Vagina (tissue), 2 donors: Measurements from ENCODE around the gene MAD1L1. TPM values are rescaled to one million over a fixed set of nuclear protein-coding genes. Genes with fewer than 3 reads are reported as not detected.

Experiments used
- DNase-seq, 2 donors: peaks; one replicate each; pipeline ENCODE4 v3.0.0-alpha.2; 2017; ENCODE audit errors: extremely low spot score in 2 of 2
- H3K27ac ChIP-seq: fragments of 200-600 bp; sonication (generic); one replicate; pipeline ENCODE4 v1.5.1; 2019
- H3K27me3 ChIP-seq: fragments of 200-600 bp; sonication (generic); one replicate; pipeline ENCODE4 v1.5.1; 2019
- H3K36me3 ChIP-seq, 2 donors: fragments of 200-600 bp; sonication (generic); one replicate each; pipeline ENCODE4 v1.5.1; 2017 to 2019
- H3K4me1 ChIP-seq: fragments of 200-600 bp; sonication (generic); one replicate; pipeline ENCODE4 v1.5.1; 2019
- H3K4me3 ChIP-seq, 2 donors: fragments of 200-600 bp; sonication (generic); 1 replicate in 1 of 2; 2 replicates in 1 of 2; pipeline ENCODE4 v1.5.1; 2016 to 2019
- H3K9me3 ChIP-seq: fragments of 200-600 bp; sonication (generic); one replicate; pipeline ENCODE4 v1.5.1; 2019
- POLR2A ChIP-seq, 2 donors: fragments of 450-650 bp; IDR thresholded peaks; one replicate each; pipeline ENCODE4 v1.6.1; 2017; ENCODE audit warnings: antibody characterized with exemption in 2 of 2, mild to moderate bottlenecking in 2 of 2, moderate library complexity in 2 of 2
- POLR2AphosphoS5 ChIP-seq, 2 donors: sonication (generic); formaldehyde crosslinking; IDR thresholded peaks; one replicate each; pipeline ENCODE4 v1.9.0; 2017; ENCODE audit warnings: antibody characterized with exemption in 2 of 2, mild to moderate bottlenecking in 2 of 2, low read depth in 1 of 2; ENCODE audit not compliant: insufficient read depth in 1 of 2
- intact Hi-C: fragments of 100-400 bp; cut with DNase I; formaldehyde crosslinking; loops from one replicate; pipeline ENCODE4 v1.15.1; 2023
- total RNA-seq: library from RNA; depleted of rRNA; stranded (reverse); fragments of >200 nt; gene quantifications from one replicate; pipeline ENCODE4 v1.2.3, GENCODE V29; 2016
- TF ChIP-seq, protein P1 (sequence below), 3 experiments: fragments of 450-650 bp in 2 of 3; fragments of 200-600 bp in 1 of 3; sonication (generic) in 1 of 3; IDR thresholded peaks; one replicate each; pipeline ENCODE4 v1.5.1; 2017 to 2019; ENCODE audit warnings: antibody characterized with exemption in 3 of 3, mild to moderate bottlenecking in 2 of 3, moderate library complexity in 2 of 3

MAD1L1 gene
- total RNA-seq, 1 donor from 2014 or later = 62.4 TPM

DNA sequence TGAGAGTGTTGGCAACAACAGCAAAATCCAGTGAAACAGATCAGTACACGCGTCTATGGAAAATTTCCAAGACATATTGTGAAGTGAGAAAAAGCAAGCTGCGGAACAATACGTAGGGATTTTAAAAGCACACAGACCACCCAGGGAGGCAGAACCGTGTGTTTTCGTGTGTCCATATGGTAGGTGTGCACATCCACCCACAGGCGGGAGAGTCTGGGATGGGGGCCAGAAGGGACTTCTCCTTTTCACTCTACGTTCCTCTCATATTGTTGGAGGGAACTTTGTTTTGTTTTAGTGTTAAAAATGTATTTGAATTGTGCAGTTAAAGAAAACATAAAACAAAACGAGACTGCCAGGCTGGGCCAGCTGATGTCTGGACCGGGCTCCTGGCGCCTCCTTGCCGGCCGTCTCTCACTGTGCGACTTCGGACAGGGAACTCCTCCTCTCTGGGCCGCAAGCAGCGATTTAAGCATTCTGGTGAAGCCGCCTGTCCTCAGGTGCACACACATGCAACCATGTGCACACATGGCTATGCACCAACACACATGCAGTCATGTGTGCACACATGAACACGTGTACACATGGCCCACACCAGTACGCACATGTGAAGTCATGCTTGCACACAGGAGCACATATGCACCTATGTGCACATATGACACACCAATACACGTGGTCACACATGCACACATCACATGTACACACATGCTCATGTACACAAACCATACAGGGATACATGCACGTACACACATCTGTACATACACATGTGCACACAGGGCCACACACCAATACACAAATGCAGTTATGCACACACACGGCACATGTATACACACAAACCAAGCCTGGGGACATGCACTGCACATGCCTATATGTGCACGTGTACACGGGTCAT lies 421.5 kb downstream of the MAD1L1 start:
- Histone ChIP-seq H3K36me3 (peaks cover 0 to 9% of the 10 kb centered on the region in 2 donors), H3K4me1 (peaks cover 29% of the 10 kb centered on the region), H3K27me3 (no peaks in the 10 kb centered on the region), H3K27ac (no peak overlapping the region), H3K4me3 (peak overlapping the region; percentile 12 to 15), H3K9me3 (no peaks in the 10 kb centered on the region)
- TF ChIP-seq POLR2A (IDR thresholded peaks at IDR 0.05) = no peak
- TF ChIP-seq, protein P1, sequence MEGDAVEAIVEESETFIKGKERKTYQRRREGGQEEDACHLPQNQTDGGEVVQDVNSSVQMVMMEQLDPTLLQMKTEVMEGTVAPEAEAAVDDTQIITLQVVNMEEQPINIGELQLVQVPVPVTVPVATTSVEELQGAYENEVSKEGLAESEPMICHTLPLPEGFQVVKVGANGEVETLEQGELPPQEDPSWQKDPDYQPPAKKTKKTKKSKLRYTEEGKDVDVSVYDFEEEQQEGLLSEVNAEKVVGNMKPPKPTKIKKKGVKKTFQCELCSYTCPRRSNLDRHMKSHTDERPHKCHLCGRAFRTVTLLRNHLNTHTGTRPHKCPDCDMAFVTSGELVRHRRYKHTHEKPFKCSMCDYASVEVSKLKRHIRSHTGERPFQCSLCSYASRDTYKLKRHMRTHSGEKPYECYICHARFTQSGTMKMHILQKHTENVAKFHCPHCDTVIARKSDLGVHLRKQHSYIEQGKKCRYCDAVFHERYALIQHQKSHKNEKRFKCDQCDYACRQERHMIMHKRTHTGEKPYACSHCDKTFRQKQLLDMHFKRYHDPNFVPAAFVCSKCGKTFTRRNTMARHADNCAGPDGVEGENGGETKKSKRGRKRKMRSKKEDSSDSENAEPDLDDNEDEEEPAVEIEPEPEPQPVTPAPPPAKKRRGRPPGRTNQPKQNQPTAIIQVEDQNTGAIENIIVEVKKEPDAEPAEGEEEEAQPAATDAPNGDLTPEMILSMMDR (IDR thresholded peaks at IDR 0.05) = no peak
- TF ChIP-seq POLR2AphosphoS5 (IDR thresholded peaks at IDR 0.05; ENCODE audit: insufficient read depth in 1 of 2, low read depth in 1 of 2) = no peak
- DNase-seq = no peak
- intact Hi-C loops = no loop called here

DNA sequence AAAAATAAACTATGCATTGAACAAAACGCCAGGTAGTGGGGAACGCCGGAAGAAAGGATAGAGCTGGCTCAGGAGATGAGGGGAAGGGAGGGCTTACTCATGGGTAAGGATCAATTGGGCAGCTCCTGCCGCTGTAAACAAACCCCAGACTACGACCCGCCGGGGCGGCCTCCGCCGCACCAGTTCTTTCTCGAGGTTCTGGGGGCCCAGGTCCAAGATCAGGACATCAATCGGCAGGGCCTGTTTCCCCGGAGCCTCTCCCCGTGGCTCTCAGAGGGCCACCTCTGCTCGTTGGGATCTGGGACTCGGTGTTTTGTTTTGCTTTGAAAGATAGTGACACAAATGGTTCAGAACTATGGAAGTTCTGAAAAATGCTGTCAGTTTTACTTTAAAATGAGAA lies 422.2 kb downstream of the MAD1L1 start:
- no peak overlapping the region for H3K27ac ChIP-seq
- DNase-seq = no peak
- H3K4me1 ChIP-seq = peaks cover 29% of the 10 kb centered on the region
- intact Hi-C loops = no loop called here
- H3K27me3 ChIP-seq = no peaks in the 10 kb centered on the region
- peak overlapping the region; percentile 12 to 15 for H3K4me3 ChIP-seq
- H3K9me3 ChIP-seq = no peaks in the 10 kb centered on the region
- TF ChIP-seq, protein P1 (IDR thresholded peaks at IDR 0.05) = no peak
- TF ChIP-seq POLR2A (IDR thresholded peaks at IDR 0.05) (no peak), POLR2AphosphoS5 (IDR thresholded peaks at IDR 0.05; ENCODE audit: insufficient read depth in 1 of 2, low read depth in 1 of 2) (no peak)
- peaks cover 0 to 5% of the 10 kb centered on the region in 2 donors for H3K36me3 ChIP-seq

DNA sequence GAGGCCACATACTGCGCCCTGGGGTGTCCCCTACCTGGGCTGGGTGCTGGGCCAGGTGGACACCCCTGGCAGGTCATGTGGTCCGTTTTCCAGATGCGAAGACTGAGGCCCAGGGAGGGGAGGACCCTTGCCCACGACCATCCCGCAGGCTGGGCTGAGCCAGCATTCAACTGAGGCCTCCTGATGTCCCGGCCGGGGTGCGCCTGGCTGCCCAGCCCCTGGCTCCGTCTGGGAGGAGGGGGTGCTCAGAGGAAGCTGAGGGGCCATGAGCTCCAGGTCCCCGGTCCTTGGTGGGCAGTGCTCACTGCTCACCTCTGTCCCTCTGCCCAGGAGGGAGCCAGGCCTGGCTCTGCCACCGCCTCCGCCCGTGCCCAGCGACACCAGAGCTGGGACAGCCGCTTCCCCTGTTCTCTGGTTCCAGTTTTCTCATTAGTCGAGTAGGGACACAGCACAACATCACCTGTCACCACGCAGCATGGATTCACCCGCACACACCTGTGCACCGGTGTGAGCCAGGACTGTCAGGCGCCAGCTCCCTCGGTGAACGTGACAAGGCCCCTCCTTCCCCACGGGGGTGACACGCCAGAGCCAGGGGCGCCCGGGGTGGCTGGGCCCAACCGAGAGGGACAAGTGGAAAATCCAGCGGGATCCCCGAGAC lies 423.0 kb downstream of the MAD1L1 start:
- no peak for DNase-seq
- H3K4me1 ChIP-seq = peaks cover 29% of the 10 kb centered on the region
- no peaks in the 10 kb centered on the region for H3K36me3 ChIP-seq
- no peak overlapping the region for H3K27ac ChIP-seq
- no peaks in the 10 kb centered on the region for H3K9me3 ChIP-seq
- H3K27me3 ChIP-seq = no peaks in the 10 kb centered on the region
- TF ChIP-seq POLR2A (IDR thresholded peaks at IDR 0.05) = no peak
- TF ChIP-seq, protein P1 (IDR thresholded peaks at IDR 0.05) = no peak
- TF ChIP-seq POLR2AphosphoS5 (IDR thresholded peaks at IDR 0.05; ENCODE audit: insufficient read depth in 1 of 2, low read depth in 1 of 2) = no peak
- intact Hi-C loops = no loop called here
- H3K4me3 ChIP-seq = no peak overlapping the region

DNA sequence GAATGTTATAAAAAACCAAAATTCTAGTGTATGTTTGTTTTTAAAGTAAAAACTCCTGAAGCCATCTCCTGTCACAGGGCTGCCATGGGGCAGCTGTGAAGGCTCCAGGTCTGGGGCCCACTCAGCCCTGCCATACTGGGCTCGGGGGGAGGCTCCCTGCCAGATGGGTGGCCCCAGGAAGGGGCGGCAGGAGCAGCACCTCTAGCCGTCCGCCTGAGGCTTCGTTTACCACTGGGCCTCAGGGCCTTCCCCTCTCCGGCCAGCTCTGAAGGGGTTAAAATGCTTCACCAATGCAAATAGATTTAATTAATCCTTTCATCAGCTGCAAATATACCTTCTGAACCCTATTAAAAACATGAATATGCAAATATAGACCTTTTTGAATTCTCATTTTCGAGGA lies 423.7 kb downstream of the MAD1L1 start:
- Histone ChIP-seq H3K9me3 (no peaks in the 10 kb centered on the region), H3K36me3 (no peaks in the 10 kb centered on the region), H3K4me3 (no peak overlapping the region), H3K27me3 (no peaks in the 10 kb centered on the region), H3K27ac (no peak overlapping the region), H3K4me1 (peaks cover 29% of the 10 kb centered on the region)
- intact Hi-C loops = no loop called here
- DNase-seq = no peak
- TF ChIP-seq POLR2AphosphoS5 (IDR thresholded peaks at IDR 0.05; ENCODE audit: insufficient read depth in 1 of 2, low read depth in 1 of 2) = no peak
- TF ChIP-seq, protein P1 (IDR thresholded peaks at IDR 0.05) = no peak
- no peak for TF ChIP-seq POLR2A (IDR thresholded peaks at IDR 0.05)
